Endothelial cell of umbilical vein (primary cell): ENCODE results near the gene OSBPL10. TPM values are rescaled to one million over a fixed set of nuclear protein-coding genes. Genes with fewer than 3 reads are reported as not detected.

ENCODE experiments used
- BruUV-seq: library from RNA; stranded (reverse); fragments of 400-500 nt; replicated peaks from 2 replicates; lab custom pipeline; 2021; lab: Mats Ljungman, UMichigan
- CTCF ChIA-PET: fragments of 300-600, 350-600 bp; sonication (Branson Sonifier 250); formaldehyde crosslinking; loops from one replicate; lab custom pipeline; 2021; ENCODE audit warnings: antibody characterized with exemption, inconsistent platforms; lab: Charles Lee
- POLR2A ChIA-PET: fragments of 300-600, 350-600 bp; sonication (Branson Sonifier 250); formaldehyde crosslinking; loops from one replicate; lab custom pipeline; 2021; ENCODE audit warnings: antibody characterized with exemption, inconsistent platforms; lab: Charles Lee
- DNase-seq: peaks from one replicate; pipeline ENCODE4 v3.0.0-alpha.2; 2011; ENCODE audit warnings: low read depth, low spot score
- FAIRE-seq: peaks from 2 replicates; lab custom pipeline; 2011; peaks lifted over from hg19 to GRCh38; lab: Jason Lieb, UNC
- H2AFZ ChIP-seq: 2 replicates; pipeline ENCODE4 v1.6.0; 2012; ENCODE audit warnings: low read depth, low read length, control low read depth, inconsistent platforms
- H3K27ac ChIP-seq: 2 replicates; pipeline ENCODE4 v1.5.1; 2011; ENCODE audit warnings: low read depth, mild to moderate bottlenecking, control low read depth, low read length, moderate library complexity; ENCODE audit not compliant: insufficient read depth
- H3K27me3 ChIP-seq, 2 experiments: 2 replicates each; pipeline versions ENCODE4 v1.6.0 to v1.6.1; 2011; ENCODE audit warnings: low read length in 2 of 2, mixed read lengths in 1 of 2; ENCODE audit not compliant: control insufficient read depth in 2 of 2, insufficient read depth in 2 of 2
- H3K36me3 ChIP-seq, 2 experiments: 2 replicates in 1 of 2; 3 replicates in 1 of 2; pipeline ENCODE4 v1.5.1; 2011; ENCODE audit warnings: low read length in 2 of 2, mild to moderate bottlenecking in 1 of 2, moderate library complexity in 1 of 2; ENCODE audit not compliant: control insufficient read depth in 2 of 2, insufficient read depth in 2 of 2; ENCODE audit errors: extremely low read depth in 1 of 2
- H3K4me1 ChIP-seq: 3 replicates; pipeline ENCODE4 v1.5.1; 2011; ENCODE audit warnings: mild to moderate bottlenecking, low read length; ENCODE audit not compliant: control insufficient read depth, insufficient read depth; ENCODE audit errors: extremely low read depth
- H3K4me2 ChIP-seq: 2 replicates; pipeline ENCODE4 v1.6.1; 2011; ENCODE audit warnings: low read length, control low read depth, mixed read lengths; ENCODE audit not compliant: insufficient read depth
- H3K4me3 ChIP-seq, 3 experiments: fragments of 200-600 bp in 1 of 3; sonication (generic), shearing (Covaris generic) in 1 of 3; replicated peaks in 1 of 3; 2 replicates each; pipeline ENCODE4 v1.5.1; 2011 to 2016; ENCODE audit warnings: control low read depth in 3 of 3, low read length in 3 of 3, mild to moderate bottlenecking in 2 of 3, inconsistent platforms in 1 of 3, low read depth in 1 of 3, moderate library complexity in 1 of 3; ENCODE audit not compliant: insufficient read depth in 1 of 3
- H3K79me2 ChIP-seq: 2 replicates; pipeline ENCODE4 v1.6.0; 2012; ENCODE audit warnings: low read length, inconsistent platforms; ENCODE audit not compliant: control insufficient read depth, insufficient read depth
- H3K9ac ChIP-seq: replicated peaks from 2 replicates; pipeline ENCODE3; 2011; ENCODE audit warnings: low read length, control low read depth; ENCODE audit not compliant: insufficient read depth; ENCODE audit errors: extremely low read depth
- H3K9me1 ChIP-seq: replicated peaks from 3 replicates; pipeline ENCODE4 v1.6.0; 2011; ENCODE audit warnings: mild to moderate bottlenecking, low read length; ENCODE audit not compliant: control insufficient read depth, insufficient read depth; ENCODE audit errors: extremely low read depth
- H3K9me3 ChIP-seq: replicated peaks from 2 replicates; pipeline ENCODE4 v1.5.1; 2012; ENCODE audit warnings: low read length, inconsistent platforms; ENCODE audit not compliant: control insufficient read depth, insufficient read depth
- H4K20me1 ChIP-seq: replicated peaks from 2 replicates; pipeline ENCODE3; 2011; ENCODE audit warnings: mild to moderate bottlenecking, low read length; ENCODE audit not compliant: control insufficient read depth, insufficient read depth; ENCODE audit errors: extremely low read depth
- CTCF ChIP-seq, 2 donors: IDR thresholded peaks; 1 replicate in 1 of 2; 2 replicates in 1 of 2; pipeline ENCODE4 v1.5.1; 2011; ENCODE audit warnings: low read length in 2 of 2, mild to moderate bottlenecking in 2 of 2, moderate library complexity in 2 of 2, control low read depth in 1 of 2, inconsistent platforms in 1 of 2, low read depth in 1 of 2; ENCODE audit not compliant: insufficient read depth in 1 of 2; ENCODE audit errors: extremely low read depth in 1 of 2
- EZH2 ChIP-seq: IDR thresholded peaks from 2 replicates; pipeline ENCODE4 v1.6.1; 2012; ENCODE audit warnings: borderline replicate concordance, low read depth, mild to moderate bottlenecking, moderate library complexity, low read length, inconsistent platforms; ENCODE audit not compliant: severe bottlenecking
- FOS ChIP-seq: IDR thresholded peaks from 2 replicates; pipeline ENCODE4 v1.6.1; 2011; ENCODE audit warnings: mild to moderate bottlenecking, low read length, moderate library complexity, borderline replicate concordance; ENCODE audit not compliant: insufficient read depth
- GATA2 ChIP-seq: IDR thresholded peaks from 2 replicates; pipeline ENCODE4 v1.7.0; 2011; ENCODE audit warnings: low read depth, mild to moderate bottlenecking, moderate library complexity, mixed read lengths, low read length; ENCODE audit not compliant: insufficient read length, insufficient read depth
- JUN ChIP-seq: IDR thresholded peaks from 2 replicates; pipeline ENCODE4 v1.6.1; 2011; ENCODE audit warnings: borderline replicate concordance, low read depth; ENCODE audit not compliant: insufficient read length, insufficient read depth
- MAX ChIP-seq: IDR thresholded peaks from 2 replicates; pipeline ENCODE4 v1.6.1; 2011; ENCODE audit not compliant: insufficient read depth, insufficient read length
- MYC ChIP-seq: IDR thresholded peaks from one replicate; pipeline ENCODE4 v1.6.1; 2011; ENCODE audit warnings: mild to moderate bottlenecking, low read depth, low read length
- POLR2A ChIP-seq: IDR thresholded peaks from 2 replicates; pipeline ENCODE4 v1.6.1; 2012; ENCODE audit warnings: low read depth, mild to moderate bottlenecking, control low read depth, low read length
- POLR2AphosphoS5 ChIP-seq: IDR thresholded peaks from 2 replicates; pipeline ENCODE4 v1.6.1; 2012; ENCODE audit warnings: low read depth, mild to moderate bottlenecking, control low read depth, low read length, moderate library complexity; ENCODE audit not compliant: insufficient read depth
- dilution Hi-C: fragments of 300-500 bp; cut with MboI; formaldehyde crosslinking; loops from one replicate; pipeline ENCODE4 v1.15.0; 2019; ENCODE audit warnings: low sequenced_read_pairs; ENCODE audit not compliant: extremely low pct_ligation_motif_present
- intact Hi-C: fragments of 100-400 bp; cut with micrococcal nuclease; formaldehyde crosslinking; loops from one replicate; pipeline ENCODE4 v1.10.0; 2022
- polyA plus RNA-seq, 4 experiments: library from polyadenylated mRNA; depleted of rRNA in 3 of 4; stranded (reverse) in 3 of 4; unstranded in 1 of 4; fragments of >200 nt; gene quantifications; 2 replicates each; pipeline versions ENCODE4 v1.2.1 to v1.2.3, GENCODE V29; 2011 to 2012; ENCODE audit warnings: missing spikeins in 1 of 4
- total RNA-seq: library from RNA; stranded (reverse); gene quantifications from 2 replicates; pipeline ENCODE4 v1.2.3, GENCODE V29; 2021

The OSBPL10 gene
- total and polyA plus RNA-seq, 2 donors (not counting 3 experiments of a cell fraction or from before 2014, with no cell fraction given) = 10.8 to 47.6 TPM

GRCh38 chr3:31808143-31808720 is 172.8 kb downstream of the OSBPL10 start:
- Histone ChIP-seq H2AFZ (no peak overlapping the region), H3K79me2 (no peaks in the 10 kb centered on the region), H3K4me3 (no peak overlapping the region), H3K9me1 (no peaks in the 10 kb centered on the region), H4K20me1 (no peaks in the 10 kb centered on the region), H3K4me1 (no peaks in the 10 kb centered on the region), H3K27me3 (no peaks in the 10 kb centered on the region), H3K4me2 (no peak overlapping the region), H3K9ac (no peak overlapping the region), H3K27ac (no peak overlapping the region), H3K36me3 (no peaks in the 10 kb centered on the region), H3K9me3 (no peaks in the 10 kb centered on the region)
- ChIA-PET POLR2A (no interaction called here), CTCF (no interaction called here)
- no peak for FAIRE-seq
- TF ChIP-seq MYC = no peak
- no peak for TF ChIP-seq POLR2AphosphoS5
- no peak for TF ChIP-seq EZH2
- TF ChIP-seq POLR2A = no peak
- TF ChIP-seq FOS = no peak
- TF ChIP-seq CTCF (IDR thresholded peaks at IDR 0.05; ENCODE audit: extremely low read depth in 1 of 2, insufficient read depth in 1 of 2, low read depth in 1 of 2, low read length in 2 of 2) = no peak
- no peak for TF ChIP-seq JUN
- no peak for TF ChIP-seq MAX
- no peak for TF ChIP-seq GATA2
- dilution Hi-C loops = no loop called here
- DNase-seq = no peak
- BruUV-seq = no TSS peak
- intact Hi-C loops = no loop called here
